ENCODE measurements around the gene CALCOCO1.

The CALCOCO1 gene

GRCh38 chr12:53729644-53730043, 2.4 kb upstream of the CALCOCO1 start:
- no peak overlapping the region for H3K4me2 ChIP-seq (ENCODE audit: low read length)
- no peaks in the 10 kb centered on the region for H3K79me2 ChIP-seq (ENCODE audit: low read length)
- no peak overlapping the region for H3K27ac ChIP-seq (ENCODE audit: low read length)
- no peak overlapping the region for H3K4me3 ChIP-seq (ENCODE audit: low read length)
- H4K20me1 ChIP-seq (ENCODE audit: insufficient read depth, low read length), result no peaks in the 10 kb centered on the region
- no peak overlapping the region for H2AFZ ChIP-seq (ENCODE audit: low read depth, low read length)
- no peaks in the 10 kb centered on the region for H3K36me3 ChIP-seq (replicated peaks; ENCODE audit: low read depth, low read length)
- no peaks in the 10 kb centered on the region for H3K9me3 ChIP-seq (ENCODE audit: insufficient read depth, low read length)
- TF ChIP-seq EZH2phosphoT487 (IDR thresholded peaks at IDR 0.05; ENCODE audit: low read depth), result no peak
- TF ChIP-seq CTCF (IDR thresholded peaks at IDR 0.05; ENCODE audit: low read depth, low read length), result no peak
- no peak overlapping the region for H3K9ac ChIP-seq (ENCODE audit: low read length)
- peaks cover 13% of the 10 kb centered on the region for H3K4me1 ChIP-seq (ENCODE audit: low read length)
- H3K27me3 ChIP-seq (ENCODE audit: low read depth, low read length), result 0 out of 2 replicates have a peak, but pooled peaks cover 3% of the 10 kb centered on the region

- Histone ChIP-seq H3K4me2 (ENCODE audit: low read length) (peak overlapping the region; percentile 86), H3K27ac (ENCODE audit: low read length) (no peak overlapping the region), H3K4me1 (ENCODE audit: low read length) (peaks cover 13% of the 10 kb centered on the region), H3K36me3 (replicated peaks; ENCODE audit: low read depth, low read length) (no peaks in the 10 kb centered on the region), H3K27me3 (ENCODE audit: low read depth, low read length) (0 out of 2 replicates have a peak, but pooled peaks cover 3% of the 10 kb centered on the region), H3K9me3 (ENCODE audit: insufficient read depth, low read length) (no peaks in the 10 kb centered on the region), H3K4me3 (ENCODE audit: low read length) (peak overlapping the region; percentile 85), H3K9ac (ENCODE audit: low read length) (peak overlapping the region; percentile 66; the same call in 1 of the 2 replicates), H2AFZ (ENCODE audit: low read depth, low read length) (0 out of 2 replicates have a peak overlapping the region, but pooled peaks have one; percentile 86), H4K20me1 (ENCODE audit: insufficient read depth, low read length) (no peaks in the 10 kb centered on the region), H3K79me2 (ENCODE audit: low read length) (no peaks in the 10 kb centered on the region)
- TF ChIP-seq EZH2phosphoT487 (IDR thresholded peaks at IDR 0.05; ENCODE audit: low read depth) (no peak), CTCF (IDR thresholded peaks at IDR 0.05; ENCODE audit: low read depth, low read length) (no peak)
Observed at GRCh38 chr12:53728206-53728605, 954 bp upstream of the CALCOCO1 start.

GRCh38 chr12:53726946-53727309, 324 bp downstream of the CALCOCO1 start:
- Histone ChIP-seq H3K4me2 (ENCODE audit: low read length) (peak overlapping the region; percentile 95), H3K79me2 (ENCODE audit: low read length) (no peaks in the 10 kb centered on the region), H3K27me3 (ENCODE audit: low read depth, low read length) (no peaks in the 10 kb centered on the region), H2AFZ (ENCODE audit: low read depth, low read length) (peak overlapping the region; percentile 50), H3K9me3 (ENCODE audit: insufficient read depth, low read length) (no peaks in the 10 kb centered on the region), H3K4me3 (ENCODE audit: low read length) (peak overlapping the region; percentile 84), H4K20me1 (ENCODE audit: insufficient read depth, low read length) (no peaks in the 10 kb centered on the region), H3K27ac (ENCODE audit: low read length) (no peak overlapping the region), H3K36me3 (replicated peaks; ENCODE audit: low read depth, low read length) (no peaks in the 10 kb centered on the region), H3K9ac (ENCODE audit: low read length) (peak overlapping the region; percentile 50), H3K4me1 (ENCODE audit: low read length) (peaks cover 13% of the 10 kb centered on the region)
- TF ChIP-seq CTCF (IDR thresholded peaks at IDR 0.05; ENCODE audit: low read depth, low read length), result no peak
- TF ChIP-seq EZH2phosphoT487 (IDR thresholded peaks at IDR 0.05; ENCODE audit: low read depth), result no peak

GRCh38 chr12:53726341-53726740, 911 bp downstream of the CALCOCO1 start:
- Histone ChIP-seq H3K79me2 (ENCODE audit: low read length) (no peaks in the 10 kb centered on the region), H3K4me2 (ENCODE audit: low read length) (peak overlapping the region; percentile 95), H3K4me3 (ENCODE audit: low read length) (peak overlapping the region; percentile 84), H3K4me1 (ENCODE audit: low read length) (peaks cover 13% of the 10 kb centered on the region), H3K27me3 (ENCODE audit: low read depth, low read length) (no peaks in the 10 kb centered on the region), H4K20me1 (ENCODE audit: insufficient read depth, low read length) (no peaks in the 10 kb centered on the region), H2AFZ (ENCODE audit: low read depth, low read length) (no peak overlapping the region), H3K27ac (ENCODE audit: low read length) (no peak overlapping the region), H3K9me3 (ENCODE audit: insufficient read depth, low read length) (no peaks in the 10 kb centered on the region), H3K9ac (ENCODE audit: low read length) (peak overlapping the region; percentile 50; the same call in 1 of the 2 replicates), H3K36me3 (replicated peaks; ENCODE audit: low read depth, low read length) (no peaks in the 10 kb centered on the region)
- no peak for TF ChIP-seq CTCF (IDR thresholded peaks at IDR 0.05; ENCODE audit: low read depth, low read length)
- no peak for TF ChIP-seq EZH2phosphoT487 (IDR thresholded peaks at IDR 0.05; ENCODE audit: low read depth)

Data from OCI-LY3 (cell line).